Measurements from ENCODE around the gene PUS7. TPM values are rescaled to one million over a fixed set of nuclear protein-coding genes. Genes with fewer than 3 reads are reported as not detected.
"Not testable (repeated sequence)": the region's sequence is repeated elsewhere in the genome, so short reads cannot be mapped to it uniquely, and the experiment has no call there.

Gene PUS7
- total and polyA plus RNA-seq, 2 donors (not counting 3 experiments of a cell fraction or from before 2014, with no cell fraction given) = 15.8 to 33.9 TPM

DNA sequence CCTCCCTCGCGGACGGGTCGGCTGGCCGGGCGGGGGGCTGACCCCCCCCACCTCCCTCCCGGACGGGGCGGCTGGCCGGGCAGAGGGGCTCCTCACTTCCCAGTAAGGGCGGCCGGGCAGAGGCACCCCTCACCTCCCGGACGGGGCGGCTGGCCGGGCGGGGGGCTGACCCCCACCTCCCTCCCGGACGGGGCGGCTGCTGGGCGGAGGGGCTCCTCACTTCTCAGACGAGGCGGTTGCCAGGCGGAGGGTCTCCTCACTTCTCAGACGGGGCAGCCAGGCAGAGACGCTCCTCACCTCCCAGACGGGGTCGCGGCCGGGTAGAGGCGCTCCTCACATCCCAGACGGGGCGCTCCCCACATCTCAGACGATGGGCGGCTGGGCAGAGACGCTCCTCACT is 111.3 kb downstream of the PUS7 start:
- H2AFZ ChIP-seq (ENCODE audit: low read depth, low read length); H3K4me3 ChIP-seq (replicated peaks in 1 of 3; ENCODE audit: insufficient read depth in 1 of 3, low read depth in 1 of 3, low read length in 3 of 3); dilution Hi-C loops (cut with MboI; ENCODE audit: extremely low pct_ligation_motif_present, low sequenced_read_pairs); H3K9me3 ChIP-seq (replicated peaks; ENCODE audit: control insufficient read depth, insufficient read depth, low read length); H3K9me1 ChIP-seq (replicated peaks; ENCODE audit: control insufficient read depth, extremely low read depth, insufficient read depth, low read length); POLR2A ChIA-PET; intact Hi-C loops (cut with micrococcal nuclease); BruUV-seq (replicated peaks); H3K79me2 ChIP-seq (ENCODE audit: control insufficient read depth, insufficient read depth, low read length); H3K36me3 ChIP-seq (ENCODE audit: control insufficient read depth in 2 of 2, extremely low read depth in 1 of 2, insufficient read depth in 2 of 2, low read length in 2 of 2); H3K4me2 ChIP-seq (ENCODE audit: insufficient read depth, low read length); H3K9ac ChIP-seq (replicated peaks; ENCODE audit: extremely low read depth, insufficient read depth, low read length); DNase-seq (ENCODE audit: low read depth, low spot score); H3K27ac ChIP-seq (ENCODE audit: insufficient read depth, low read depth, low read length); H3K27me3 ChIP-seq (ENCODE audit: control insufficient read depth in 2 of 2, insufficient read depth in 2 of 2, low read length in 2 of 2); CTCF ChIA-PET; H3K4me1 ChIP-seq (ENCODE audit: control insufficient read depth, extremely low read depth, insufficient read depth, low read length); FAIRE-seq; H4K20me1 ChIP-seq (replicated peaks; ENCODE audit: control insufficient read depth, extremely low read depth, insufficient read depth, low read length): not testable (repeated sequence)

DNA sequence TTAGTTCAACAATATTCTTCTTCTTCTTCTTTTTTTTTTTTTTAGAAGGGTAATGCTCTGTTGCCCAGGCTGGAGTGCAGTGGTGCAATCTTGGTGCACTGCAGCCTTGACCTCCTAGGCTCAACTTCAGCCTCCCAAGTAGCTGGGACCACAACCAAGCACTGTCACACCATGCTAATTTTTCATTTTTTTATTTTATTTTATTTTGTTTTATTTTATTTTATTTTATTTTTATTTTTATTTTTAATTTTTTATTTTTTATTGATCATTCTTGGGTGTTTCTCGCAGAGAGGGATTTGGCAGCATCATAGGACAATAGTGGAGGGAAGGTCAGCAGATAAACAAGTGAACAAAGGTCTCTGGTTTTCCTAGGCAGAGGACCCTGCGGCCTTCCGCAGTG is 112.3 kb downstream of the PUS7 start:
- H3K9me1 ChIP-seq (replicated peaks; ENCODE audit: control insufficient read depth, extremely low read depth, insufficient read depth, low read length); H3K4me3 ChIP-seq (replicated peaks in 1 of 3; ENCODE audit: insufficient read depth in 1 of 3, low read depth in 1 of 3, low read length in 3 of 3); H3K27ac ChIP-seq (ENCODE audit: insufficient read depth, low read depth, low read length); BruUV-seq (replicated peaks); H3K4me1 ChIP-seq (ENCODE audit: control insufficient read depth, extremely low read depth, insufficient read depth, low read length); H3K9ac ChIP-seq (replicated peaks; ENCODE audit: extremely low read depth, insufficient read depth, low read length); H3K36me3 ChIP-seq (ENCODE audit: control insufficient read depth in 2 of 2, extremely low read depth in 1 of 2, insufficient read depth in 2 of 2, low read length in 2 of 2); H3K4me2 ChIP-seq (ENCODE audit: insufficient read depth, low read length); H3K9me3 ChIP-seq (replicated peaks; ENCODE audit: control insufficient read depth, insufficient read depth, low read length); DNase-seq (ENCODE audit: low read depth, low spot score); H4K20me1 ChIP-seq (replicated peaks; ENCODE audit: control insufficient read depth, extremely low read depth, insufficient read depth, low read length); FAIRE-seq; dilution Hi-C loops (cut with MboI; ENCODE audit: extremely low pct_ligation_motif_present, low sequenced_read_pairs); H3K79me2 ChIP-seq (ENCODE audit: control insufficient read depth, insufficient read depth, low read length); H3K27me3 ChIP-seq (ENCODE audit: control insufficient read depth in 2 of 2, insufficient read depth in 2 of 2, low read length in 2 of 2); H2AFZ ChIP-seq (ENCODE audit: low read depth, low read length): not testable (repeated sequence)
- intact Hi-C loops (cut with micrococcal nuclease) = loop anchor here (10.0 kb wide), 1 partner anchor 635 kb away; no protein-coding TSS in a partner anchor
- POLR2A ChIA-PET = interaction anchor here (0.5 kb wide), 1 partner anchor 27 kb away, joined by 4 read pairs; no protein-coding TSS in a partner anchor
- CTCF ChIA-PET = interaction anchor here (1.4 kb wide), 1 partner anchor 20 kb away, joined by 5 read pairs; no protein-coding TSS in a partner anchor

All from endothelial cell of umbilical vein (primary cell).